CD4-positive, alpha-beta memory T cell (primary cell): ENCODE results near the gene ADRA2B. TPM values are rescaled to one million over a fixed set of nuclear protein-coding genes. Genes with fewer than 3 reads are reported as not detected.

Experiments
- CTCF ChIA-PET: fragments of 350-600 bp; sonication (Branson Sonifier 250); formaldehyde crosslinking; loops from one replicate; lab custom pipeline; 2021; ENCODE audit warnings: inconsistent platforms; ENCODE audit not compliant: partially characterized antibody; lab: Charles Lee
- POLR2A ChIA-PET: fragments of 350-600 bp; sonication (Branson Sonifier 250); formaldehyde crosslinking; loops from one replicate; lab custom pipeline; 2021; ENCODE audit not compliant: partially characterized antibody; lab: Charles Lee
- DNase-seq, 5 donors: peaks; one replicate each; pipeline versions ENCODE4 v3.0.0 to v3.0.0-alpha.2; 2020 to 2022; ENCODE audit warnings: mixed read lengths in 1 of 5
- H3K27ac ChIP-seq: one replicate; pipeline ENCODE4 v1.7.0; 2013; ENCODE audit warnings: low read depth, low read length
- H3K27me3 ChIP-seq: 2 replicates; pipeline ENCODE4 v1.7.0; 2013; ENCODE audit warnings: mild to moderate bottlenecking, low read length, moderate library complexity; ENCODE audit not compliant: insufficient read depth
- H3K36me3 ChIP-seq: 2 replicates; pipeline ENCODE4 v1.7.0; 2013; ENCODE audit warnings: mild to moderate bottlenecking, low read length, moderate library complexity; ENCODE audit not compliant: insufficient read depth
- H3K4me1 ChIP-seq: 2 replicates; pipeline ENCODE4 v1.7.0; 2013; ENCODE audit warnings: mild to moderate bottlenecking, low read length, moderate library complexity; ENCODE audit not compliant: insufficient read depth
- H3K4me3 ChIP-seq, 2 donors: one replicate each; pipeline ENCODE4 v1.7.0; 2013; ENCODE audit warnings: low read length in 2 of 2, mild to moderate bottlenecking in 1 of 2
- H3K9me3 ChIP-seq, 2 donors: one replicate each; pipeline ENCODE4 v1.7.0; 2013; ENCODE audit warnings: low read length in 2 of 2, control low read depth in 1 of 2; ENCODE audit not compliant: control insufficient read depth in 1 of 2
- H3K27ac Mint-ChIP-seq, 7 donors: one replicate each; pipeline ENCODE4 v1.8.0; 2020 to 2021; ENCODE audit warnings: mixed read lengths in 7 of 7, mild to moderate bottlenecking in 6 of 7, inconsistent platforms in 3 of 7, moderate library complexity in 3 of 7
- H3K27me3 Mint-ChIP-seq, 2 donors: one replicate each; pipeline ENCODE4 v1.8.0; 2020 to 2021; ENCODE audit warnings: mixed read lengths in 2 of 2
- H3K36me3 Mint-ChIP-seq, 2 donors: one replicate each; pipeline ENCODE4 v1.8.0; 2020 to 2021; ENCODE audit warnings: mixed read lengths in 2 of 2, inconsistent platforms in 1 of 2, mild to moderate bottlenecking in 1 of 2
- H3K4me1 Mint-ChIP-seq, 4 donors: one replicate each; pipeline ENCODE4 v1.8.0; 2020 to 2021; ENCODE audit warnings: mixed read lengths in 4 of 4, mild to moderate bottlenecking in 1 of 4
- H3K4me3 Mint-ChIP-seq, 8 donors: one replicate each; pipeline ENCODE4 v1.8.0; 2020 to 2021; ENCODE audit warnings: mixed read lengths in 8 of 8, mild to moderate bottlenecking in 7 of 8, moderate library complexity in 6 of 8, inconsistent platforms in 3 of 8
- H3K9me3 Mint-ChIP-seq, 8 donors: one replicate each; pipeline ENCODE4 v1.8.0; 2020 to 2021; ENCODE audit warnings: mixed read lengths in 8 of 8, mild to moderate bottlenecking in 5 of 8, inconsistent platforms in 3 of 8, moderate library complexity in 1 of 8
- intact Hi-C: fragments of 100-400 bp; cut with micrococcal nuclease; formaldehyde crosslinking; loops from one replicate; pipeline ENCODE4 v1.15.1; 2023
- polyA plus RNA-seq, 2 donors: library from polyadenylated mRNA; unstranded; fragments of 300-500 nt; fragmentation: Illumina TruSeq; gene quantifications; one replicate each; pipeline ENCODE4 v1.2.3, GENCODE V29; 2021
- total RNA-seq, 2 experiments: library from RNA; stranded (reverse); gene quantifications; one replicate each; pipeline ENCODE4 v1.2.3, GENCODE V29; 2021

ADRA2B gene
- total and polyA plus RNA-seq, 4 experiments from 2014 or later, result not detected

DNA sequence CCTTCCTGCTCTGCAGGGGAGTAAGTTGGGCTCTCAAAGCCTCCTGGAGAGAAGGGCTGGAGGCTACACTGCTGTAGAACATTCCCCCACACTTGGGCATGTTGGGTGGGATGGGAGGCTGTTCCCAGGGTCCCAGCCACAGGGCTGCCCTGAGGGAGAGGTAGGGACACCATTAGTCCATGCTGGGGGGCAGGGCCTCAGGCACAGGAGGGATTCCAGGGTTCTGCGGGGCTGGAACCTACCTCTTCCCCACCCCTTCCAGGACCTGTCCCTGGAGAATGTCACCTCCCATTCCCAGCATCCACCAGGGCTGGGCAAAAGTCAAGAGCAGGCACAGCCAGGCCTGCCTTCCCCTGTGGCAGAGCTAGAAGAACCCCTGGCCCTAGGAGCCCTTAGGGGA is 6.9 kb upstream of the ADRA2B start:
- Histone ChIP-seq H3K9me3 (no peaks in the 10 kb centered on the region), H3K27me3 (no peaks in the 10 kb centered on the region), H3K36me3 (no peaks in the 10 kb centered on the region), H3K4me3 (no peak overlapping the region), H3K27ac (no peak overlapping the region), H3K4me1 (no peaks in the 10 kb centered on the region)
- intact Hi-C loops, result no loop called here
- Mint-ChIP-seq H3K4me3 (no peak overlapping the region), H3K4me1 (peaks cover 0 to 18% (median under 1%) of the 10 kb centered on the region in 4 donors), H3K27me3 (peaks cover 27 to 32% of the 10 kb centered on the region in 2 donors), H3K9me3 (no peaks in the 10 kb centered on the region), H3K36me3 (peaks cover 19 to 21% of the 10 kb centered on the region in 2 donors), H3K27ac (no peak overlapping the region)
- POLR2A ChIA-PET, result interaction anchor here (1.6 kb wide), 1 partner anchor 14 kb away, joined by 3 read pairs; no protein-coding TSS in a partner anchor
- CTCF ChIA-PET, result interaction anchor here (1.0 to 1.1 kb wide), 2 partner anchors 16 to 101 kb away, joined by 3 read pairs; no protein-coding TSS in a partner anchor
- DNase-seq, result no peak

DNA sequence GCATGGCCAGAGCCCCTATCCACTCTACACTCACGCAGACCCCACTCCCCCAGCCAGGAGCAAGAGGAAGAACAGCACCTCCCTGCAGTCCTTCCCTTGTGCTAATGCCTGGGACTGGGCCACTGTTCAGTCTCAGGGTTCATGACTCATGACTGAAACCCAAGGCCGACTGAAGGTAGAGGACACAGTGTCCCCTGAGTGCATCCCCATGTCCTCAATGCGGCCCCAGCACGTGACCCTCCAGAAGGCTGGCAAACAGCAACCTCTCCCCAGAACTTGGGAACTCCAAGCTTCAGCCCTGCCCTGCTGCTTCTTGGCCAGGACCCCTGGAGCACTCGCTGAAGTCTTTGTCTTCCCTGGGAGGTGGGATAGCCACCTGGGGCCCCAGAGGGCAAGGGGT is 6.0 kb upstream of the ADRA2B start:
- H3K4me3 ChIP-seq, result no peak overlapping the region
- peak in 1 of 5 donors; percentile 32 for DNase-seq
- Mint-ChIP-seq H3K4me3 (no peak overlapping the region), H3K36me3 (peaks cover 19 to 21% of the 10 kb centered on the region in 2 donors), H3K4me1 (peaks cover 0 to 22% (median 5%) of the 10 kb centered on the region in 4 donors), H3K27ac (peak overlapping the region in 1 of 7 donors; percentile 21), H3K27me3 (peaks cover 27 to 32% of the 10 kb centered on the region in 2 donors), H3K9me3 (no peaks in the 10 kb centered on the region)
- ChIA-PET POLR2A (interaction anchor here (1.6 kb wide), 1 partner anchor 15 kb away, joined by 3 read pairs; no protein-coding TSS in a partner anchor), CTCF (no interaction called here)
- H3K27me3 ChIP-seq, result no peaks in the 10 kb centered on the region
- H3K36me3 ChIP-seq, result no peaks in the 10 kb centered on the region
- H3K27ac ChIP-seq, result no peak overlapping the region
- intact Hi-C loops, result no loop called here
- H3K4me1 ChIP-seq, result peaks cover 2% of the 10 kb centered on the region
- H3K9me3 ChIP-seq, result no peaks in the 10 kb centered on the region

DNA sequence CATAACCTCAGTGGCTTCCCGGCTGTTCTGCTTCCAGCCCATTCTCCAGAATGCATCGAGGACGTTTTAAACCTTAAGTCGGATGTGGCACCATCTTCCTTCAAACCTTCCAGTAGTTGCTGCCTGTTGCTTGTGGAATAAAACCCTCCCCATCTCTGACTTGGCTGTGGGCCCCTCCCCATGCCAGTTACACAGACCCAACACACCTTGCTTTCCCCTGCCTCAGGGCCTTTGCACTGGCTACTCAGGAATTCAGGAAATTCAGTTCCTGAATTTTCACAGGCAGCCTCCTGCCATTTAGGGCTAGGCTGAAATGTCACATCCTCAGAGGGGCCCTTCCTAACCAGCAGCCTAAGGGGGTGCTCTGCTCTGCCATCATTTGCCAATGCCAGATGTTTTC is 5.0 kb upstream of the ADRA2B start:
- H3K27ac Mint-ChIP-seq, result peak overlapping the region in 2 of 7 donors; percentile 58 to 74
- Histone ChIP-seq H3K27ac (no peak overlapping the region), H3K4me1 (peaks cover 6% of the 10 kb centered on the region), H3K9me3 (no peaks in the 10 kb centered on the region), H3K36me3 (no peaks in the 10 kb centered on the region), H3K27me3 (no peaks in the 10 kb centered on the region), H3K4me3 (no peak overlapping the region)
- DNase-seq, result no peak
- CTCF ChIA-PET, result no interaction called here
- H3K4me3 Mint-ChIP-seq, result no peak overlapping the region
- intact Hi-C loops, result no loop called here
- H3K9me3 Mint-ChIP-seq, result no peaks in the 10 kb centered on the region
- H3K36me3 Mint-ChIP-seq, result peaks cover 12 to 16% of the 10 kb centered on the region in 2 donors
- H3K27me3 Mint-ChIP-seq, result peaks cover 27 to 32% of the 10 kb centered on the region in 2 donors
- peaks cover 0 to 26% (median 7%) of the 10 kb centered on the region in 4 donors for H3K4me1 Mint-ChIP-seq
- POLR2A ChIA-PET, result no interaction called here

DNA sequence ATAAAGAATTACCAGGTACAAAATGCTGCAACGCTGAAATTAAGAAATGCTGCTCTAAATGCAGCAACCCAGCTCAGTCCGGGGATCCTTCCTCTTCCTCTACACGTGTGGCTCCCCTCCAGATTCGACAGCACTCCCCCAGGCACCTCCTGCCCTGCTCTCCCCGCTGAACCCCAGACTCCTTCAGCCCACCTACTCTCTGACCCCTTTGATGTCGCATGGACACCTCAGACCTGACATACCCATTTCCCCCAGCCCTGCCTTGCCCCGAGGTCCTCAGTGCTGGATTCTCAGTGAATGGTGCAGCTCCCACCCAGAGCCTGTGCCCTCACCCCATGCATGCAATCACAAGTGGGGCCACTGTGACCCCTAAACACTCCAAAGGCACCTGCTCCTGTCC is 4.6 kb upstream of the ADRA2B start:
- Mint-ChIP-seq H3K36me3 (peaks cover 11 to 12% of the 10 kb centered on the region in 2 donors), H3K4me1 (peaks cover 0 to 26% (median 7%) of the 10 kb centered on the region in 4 donors), H3K9me3 (no peaks in the 10 kb centered on the region), H3K27me3 (peaks cover 27 to 32% of the 10 kb centered on the region in 2 donors), H3K27ac (peak overlapping the region in 3 of 7 donors; percentile 38 to 74 (median 58)), H3K4me3 (no peak overlapping the region)
- DNase-seq, result peak in 1 of 5 donors; percentile 36
- intact Hi-C loops, result no loop called here
- Histone ChIP-seq H3K9me3 (no peaks in the 10 kb centered on the region), H3K36me3 (no peaks in the 10 kb centered on the region), H3K4me3 (no peak overlapping the region), H3K27me3 (no peaks in the 10 kb centered on the region), H3K4me1 (peaks cover 6% of the 10 kb centered on the region), H3K27ac (no peak overlapping the region)
- POLR2A ChIA-PET, result no interaction called here
- CTCF ChIA-PET, result no interaction called here

DNA sequence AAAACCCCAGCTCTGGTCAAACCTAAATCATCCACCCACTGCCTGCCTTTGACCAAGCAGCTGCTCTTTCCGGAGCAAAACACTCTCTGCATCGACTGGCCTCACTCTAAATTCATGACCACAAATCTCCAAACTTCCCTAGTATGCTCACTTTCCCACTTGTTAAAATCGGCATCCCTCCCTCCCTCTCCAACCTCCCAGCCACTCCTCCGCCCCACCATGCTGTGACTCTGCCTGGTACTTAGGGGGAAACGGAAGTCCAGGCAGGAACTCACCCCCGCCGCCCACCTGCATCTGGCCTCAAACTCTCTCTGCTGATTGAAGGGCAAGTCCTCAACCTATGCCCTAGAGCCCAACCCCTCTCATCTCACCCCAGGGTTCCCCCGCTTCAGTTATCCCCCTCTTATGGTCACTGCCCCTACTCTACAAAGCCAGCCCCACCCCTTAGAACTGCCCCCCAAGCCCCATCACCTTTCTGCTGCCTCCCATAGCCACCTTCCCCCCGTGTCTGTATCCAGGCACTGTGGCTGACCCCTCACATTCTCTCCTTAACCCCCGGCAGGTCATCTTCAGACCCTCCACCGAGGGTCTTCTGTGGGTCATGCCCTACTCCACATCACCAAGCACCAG is 3.8 kb upstream of the ADRA2B start:
- peak overlapping the region in 3 of 7 donors; percentile 58 to 78 (median 65) for H3K27ac Mint-ChIP-seq

DNA sequence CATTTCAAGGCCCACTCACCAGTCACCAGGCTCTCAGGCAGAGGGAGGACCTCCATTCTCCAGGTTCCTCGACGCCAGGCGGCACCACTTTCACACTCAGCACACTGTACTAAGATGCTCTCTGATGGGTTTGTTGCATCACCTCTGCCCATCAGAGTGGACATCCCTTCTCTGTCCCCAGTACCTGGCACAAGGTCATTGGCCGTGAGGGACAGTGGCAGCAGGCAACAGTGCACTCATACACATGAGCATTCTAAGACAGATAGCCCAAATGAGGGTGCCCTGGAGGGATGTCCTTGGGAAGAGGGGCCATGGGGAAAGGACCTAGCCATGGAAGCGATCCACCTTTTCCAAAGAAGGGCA is 3.0 kb upstream of the ADRA2B start:
- Histone ChIP-seq H3K36me3 (no peaks in the 10 kb centered on the region), H3K4me3 (no peak overlapping the region), H3K27me3 (no peaks in the 10 kb centered on the region), H3K27ac (no peak overlapping the region), H3K9me3 (no peaks in the 10 kb centered on the region), H3K4me1 (peaks cover 6% of the 10 kb centered on the region)
- peak overlapping the region in 4 of 8 donors; percentile 6 to 39 (median 23) for H3K4me3 Mint-ChIP-seq
- no peaks in the 10 kb centered on the region for H3K36me3 Mint-ChIP-seq
- ChIA-PET CTCF (interaction anchor here (1.7 to 3.4 kb wide), 2 partner anchors 97 to 126 kb away, joined by 11 to 36 read pairs; partner anchors contain the start of gene ANKRD36C), POLR2A (no interaction called here)
- H3K4me1 Mint-ChIP-seq, result peaks cover 3 to 32% (median 13%) of the 10 kb centered on the region in 4 donors
- H3K27ac Mint-ChIP-seq, result peak overlapping the region in 1 of 7 donors; percentile 81
- intact Hi-C loops, result loop anchor here (10.0 kb wide), 1 partner anchor 95 kb away; no protein-coding TSS in a partner anchor
- H3K9me3 Mint-ChIP-seq, result no peaks in the 10 kb centered on the region
- DNase-seq, result peak in 1 of 5 donors; percentile 20
- peaks cover 26 to 30% of the 10 kb centered on the region in 2 donors for H3K27me3 Mint-ChIP-seq

More for the DNA sequence above, 3.8 kb upstream of the ADRA2B start:
- Histone ChIP-seq H3K27me3 (no peaks in the 10 kb centered on the region), H3K4me3 (no peak overlapping the region), H3K4me1 (peaks cover 6% of the 10 kb centered on the region), H3K36me3 (no peaks in the 10 kb centered on the region), H3K27ac (no peak overlapping the region), H3K9me3 (no peaks in the 10 kb centered on the region)
- peak overlapping the region in 1 of 8 donors; percentile 43 for H3K4me3 Mint-ChIP-seq
- peaks cover 7% of the 10 kb centered on the region in 2 donors for H3K36me3 Mint-ChIP-seq
- intact Hi-C loops, result no loop called here
- DNase-seq, result peak in 1 of 5 donors; percentile 41
- H3K4me1 Mint-ChIP-seq, result peaks cover 3 to 32% (median 13%) of the 10 kb centered on the region in 4 donors
- CTCF ChIA-PET, result no interaction called here
- no peaks in the 10 kb centered on the region for H3K9me3 Mint-ChIP-seq
- POLR2A ChIA-PET, result no interaction called here
- peaks cover 27 to 35% of the 10 kb centered on the region in 2 donors for H3K27me3 Mint-ChIP-seq

DNA sequence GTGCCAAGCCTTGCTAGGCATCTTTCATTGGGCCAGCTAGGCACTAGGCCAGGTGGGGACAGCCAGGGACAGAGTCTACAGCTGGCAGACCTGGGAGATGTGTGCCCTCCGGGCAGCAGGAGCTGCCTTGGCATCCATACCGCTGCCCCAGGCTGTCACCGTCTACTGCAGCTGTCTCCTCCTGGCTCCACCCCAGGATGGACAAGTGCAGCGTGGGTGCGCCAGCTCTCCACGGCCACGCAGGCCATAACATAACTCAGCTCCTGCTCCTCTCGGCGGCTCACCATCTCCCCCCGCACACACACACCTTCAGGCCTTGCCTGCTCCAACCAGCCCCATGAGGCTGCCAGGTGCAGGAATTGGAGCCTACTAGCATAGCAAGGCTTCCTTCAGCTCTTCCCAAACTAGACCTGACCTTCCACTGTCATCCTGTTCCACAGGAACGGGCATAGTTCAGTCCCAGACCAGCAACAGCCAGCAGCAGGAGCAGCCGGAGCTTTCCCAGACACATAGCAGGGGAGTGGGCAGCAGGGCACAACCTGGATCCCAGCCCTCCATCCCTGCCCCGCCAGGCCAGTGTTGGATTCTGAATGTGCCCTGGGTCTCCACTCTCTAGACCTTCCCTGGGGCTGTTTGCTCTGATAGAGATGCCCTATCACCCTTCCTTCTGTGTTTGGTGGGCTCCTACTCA is 2.5 kb upstream of the ADRA2B start:
- Mint-ChIP-seq H3K36me3 (no peaks in the 10 kb centered on the region), H3K27me3 (peaks cover 26 to 29% of the 10 kb centered on the region in 2 donors), H3K9me3 (no peaks in the 10 kb centered on the region), H3K27ac (peak overlapping the region in 1 of 7 donors; percentile 81), H3K4me1 (peaks cover 3 to 32% (median 13%) of the 10 kb centered on the region in 4 donors), H3K4me3 (peak overlapping the region in 5 of 8 donors; percentile 16 to 45 (median 24))
- DNase-seq, result peak in 1 of 5 donors; percentile 27
- Histone ChIP-seq H3K27me3 (no peaks in the 10 kb centered on the region), H3K4me3 (no peak overlapping the region), H3K9me3 (no peaks in the 10 kb centered on the region), H3K36me3 (no peaks in the 10 kb centered on the region), H3K4me1 (peaks cover 6% of the 10 kb centered on the region), H3K27ac (no peak overlapping the region)
- intact Hi-C loops, result loop anchor here (10.0 kb wide), 1 partner anchor 94 kb away; no protein-coding TSS in a partner anchor
- ChIA-PET POLR2A (no interaction called here), CTCF (interaction anchor here (1.0 to 3.4 kb wide), 5 partner anchors 19 to 126 kb away, joined by 3 to 36 read pairs (median 5); partner anchors contain the start of genes ANKRD36C and ASTL)
